Peyer's patch (tissue), 4 donors: ENCODE measurements around the gene CABP4.

Experiments used
- POLR2A ChIP-seq, 2 donors: fragments of 450-650 bp; IDR thresholded peaks; one replicate each; pipeline ENCODE4 v1.5.1; 2017; ENCODE audit warnings: antibody characterized with exemption in 2 of 2, mild to moderate bottlenecking in 2 of 2, moderate library complexity in 2 of 2
- TF ChIP-seq, protein P1 (sequence below), 6 experiments: fragments of 450-650 bp in 4 of 6; fragments of 200-600 bp in 2 of 6; sonication (generic) in 1 of 6; IDR thresholded peaks; one replicate each; pipeline ENCODE4 v1.5.1; 2017 to 2019; ENCODE audit warnings: antibody characterized with exemption in 6 of 6, mild to moderate bottlenecking in 3 of 6, moderate library complexity in 1 of 6

DNA sequence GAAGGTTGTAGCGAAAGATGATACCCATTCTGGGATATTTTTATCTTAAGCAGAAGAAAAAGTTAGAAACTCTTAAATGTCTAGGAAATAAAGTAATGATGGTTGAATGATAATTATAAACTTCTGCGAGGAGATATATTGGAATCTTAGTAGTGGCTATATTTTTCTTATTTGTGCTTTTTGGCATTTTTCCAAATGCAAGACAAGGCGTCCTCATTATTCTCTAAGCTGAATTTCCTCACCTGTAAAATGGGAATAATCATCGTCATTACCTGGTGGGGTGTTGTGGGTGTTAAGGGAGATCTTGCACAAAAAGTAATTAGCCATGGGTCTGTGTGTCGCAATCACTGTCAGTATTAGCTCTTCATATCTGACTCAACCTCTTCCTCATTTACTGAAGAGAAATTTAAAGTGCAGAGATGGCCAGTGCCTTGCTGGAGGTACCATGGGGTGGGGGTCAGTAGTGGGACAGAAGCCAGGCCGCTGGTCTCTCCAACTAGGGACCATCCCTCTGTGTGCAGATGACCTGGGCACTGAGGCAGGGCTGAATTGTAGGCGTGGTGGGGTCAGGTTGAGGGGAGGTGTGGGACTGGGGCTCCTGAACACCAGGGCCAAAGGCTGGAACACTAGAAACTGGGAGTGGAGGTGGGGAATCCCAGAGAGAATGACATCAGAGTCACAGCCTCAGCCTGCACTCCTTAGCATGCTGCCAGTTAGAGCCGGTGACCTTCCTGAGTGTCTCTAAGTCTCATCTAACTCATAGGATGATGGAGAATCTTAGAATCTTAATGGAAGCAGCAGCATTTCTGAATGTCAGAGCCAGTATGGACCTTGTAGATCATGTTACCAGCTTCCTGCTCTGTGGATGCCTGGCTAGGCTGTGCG is 45.9 kb downstream of the CABP4 start:
- TF ChIP-seq, protein P1, sequence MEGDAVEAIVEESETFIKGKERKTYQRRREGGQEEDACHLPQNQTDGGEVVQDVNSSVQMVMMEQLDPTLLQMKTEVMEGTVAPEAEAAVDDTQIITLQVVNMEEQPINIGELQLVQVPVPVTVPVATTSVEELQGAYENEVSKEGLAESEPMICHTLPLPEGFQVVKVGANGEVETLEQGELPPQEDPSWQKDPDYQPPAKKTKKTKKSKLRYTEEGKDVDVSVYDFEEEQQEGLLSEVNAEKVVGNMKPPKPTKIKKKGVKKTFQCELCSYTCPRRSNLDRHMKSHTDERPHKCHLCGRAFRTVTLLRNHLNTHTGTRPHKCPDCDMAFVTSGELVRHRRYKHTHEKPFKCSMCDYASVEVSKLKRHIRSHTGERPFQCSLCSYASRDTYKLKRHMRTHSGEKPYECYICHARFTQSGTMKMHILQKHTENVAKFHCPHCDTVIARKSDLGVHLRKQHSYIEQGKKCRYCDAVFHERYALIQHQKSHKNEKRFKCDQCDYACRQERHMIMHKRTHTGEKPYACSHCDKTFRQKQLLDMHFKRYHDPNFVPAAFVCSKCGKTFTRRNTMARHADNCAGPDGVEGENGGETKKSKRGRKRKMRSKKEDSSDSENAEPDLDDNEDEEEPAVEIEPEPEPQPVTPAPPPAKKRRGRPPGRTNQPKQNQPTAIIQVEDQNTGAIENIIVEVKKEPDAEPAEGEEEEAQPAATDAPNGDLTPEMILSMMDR (IDR thresholded peaks at IDR 0.05), result no peak
- no peak for TF ChIP-seq POLR2A (IDR thresholded peaks at IDR 0.05)
